ENCODE measurements around the gene HEATR5A.
"Not testable (repeated sequence)": the region's sequence is repeated elsewhere in the genome, so short reads cannot be mapped to it uniquely, and the experiment has no call there.

The HEATR5A gene

GRCh38 chr14:31278883-31279282 lies 141.5 kb downstream of the HEATR5A start:
- no peak for DNase-seq

- no peak for DNase-seq
Measured at GRCh38 chr14:31277085-31277484, 143.3 kb downstream of the HEATR5A start.

DNA sequence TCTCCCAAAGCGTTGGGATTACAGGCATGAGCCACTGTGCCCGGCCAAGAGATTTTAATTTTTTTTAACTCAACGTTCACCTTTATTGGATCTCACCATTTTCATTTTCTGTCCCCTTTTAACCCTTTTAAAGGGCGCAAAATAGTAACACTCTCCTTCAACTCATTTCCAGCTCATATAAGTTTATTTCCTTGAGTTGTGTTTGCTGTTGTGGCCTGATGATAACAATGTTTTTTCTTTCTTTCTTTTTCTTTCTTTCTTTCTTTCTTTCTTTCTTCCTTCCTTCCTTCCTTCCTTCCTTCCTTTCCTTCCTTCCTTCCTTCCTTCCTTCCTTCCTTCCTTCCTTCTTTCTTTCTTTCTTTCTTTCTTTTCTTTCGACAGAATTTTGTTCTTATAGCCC lies 143.9 kb downstream of the HEATR5A start:
- DNase-seq = not testable (repeated sequence)

GRCh38 chr14:31275731-31276130 lies 144.6 kb downstream of the HEATR5A start:
- no peak for DNase-seq

DNA sequence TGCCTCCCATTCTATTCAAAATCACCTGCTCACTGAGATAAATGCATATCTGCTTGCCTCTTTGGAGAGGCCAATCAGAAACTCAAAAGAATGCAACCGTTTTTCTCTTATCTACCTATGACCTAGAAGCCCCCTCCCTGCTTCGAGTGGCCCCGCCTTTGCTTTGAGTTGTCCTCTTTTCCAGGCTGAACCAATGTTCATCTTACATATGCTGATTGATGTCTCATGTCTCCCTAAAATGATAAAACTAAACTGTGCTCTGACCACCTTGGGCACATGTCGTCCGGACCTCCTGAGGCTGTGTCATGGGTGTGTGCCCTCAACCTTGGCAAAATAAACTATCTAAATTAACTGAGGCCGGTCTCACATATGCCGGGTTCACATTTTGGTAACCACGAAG lies 148.7 kb downstream of the HEATR5A start:
- DNase-seq = no peak

- DNase-seq = no peak
Measured at GRCh38 chr14:31270196-31270772, 150.1 kb downstream of the HEATR5A start.

GRCh38 chr14:31269634-31270195 lies 150.6 kb downstream of the HEATR5A start:
- DNase-seq = no peak

DNA sequence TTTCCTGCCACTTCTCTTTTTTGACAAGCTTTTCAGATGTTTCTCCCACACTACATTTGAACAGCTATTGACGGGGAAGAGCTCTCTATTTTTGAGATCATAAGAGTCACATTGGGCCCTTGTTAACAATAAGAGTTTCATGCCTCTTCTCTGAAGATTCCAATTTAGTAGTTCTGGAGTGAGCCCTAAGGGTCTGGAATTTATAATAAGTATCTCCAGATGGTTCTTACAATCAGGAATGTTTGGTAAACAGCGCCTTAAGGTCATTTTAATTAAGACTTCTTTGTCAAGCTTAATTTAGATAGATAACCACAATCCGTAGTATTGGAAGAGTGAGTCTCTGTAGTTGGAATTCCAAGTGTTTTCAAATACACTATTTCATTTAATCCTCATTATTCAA lies 152.1 kb downstream of the HEATR5A start:
- no peak for DNase-seq

DNA sequence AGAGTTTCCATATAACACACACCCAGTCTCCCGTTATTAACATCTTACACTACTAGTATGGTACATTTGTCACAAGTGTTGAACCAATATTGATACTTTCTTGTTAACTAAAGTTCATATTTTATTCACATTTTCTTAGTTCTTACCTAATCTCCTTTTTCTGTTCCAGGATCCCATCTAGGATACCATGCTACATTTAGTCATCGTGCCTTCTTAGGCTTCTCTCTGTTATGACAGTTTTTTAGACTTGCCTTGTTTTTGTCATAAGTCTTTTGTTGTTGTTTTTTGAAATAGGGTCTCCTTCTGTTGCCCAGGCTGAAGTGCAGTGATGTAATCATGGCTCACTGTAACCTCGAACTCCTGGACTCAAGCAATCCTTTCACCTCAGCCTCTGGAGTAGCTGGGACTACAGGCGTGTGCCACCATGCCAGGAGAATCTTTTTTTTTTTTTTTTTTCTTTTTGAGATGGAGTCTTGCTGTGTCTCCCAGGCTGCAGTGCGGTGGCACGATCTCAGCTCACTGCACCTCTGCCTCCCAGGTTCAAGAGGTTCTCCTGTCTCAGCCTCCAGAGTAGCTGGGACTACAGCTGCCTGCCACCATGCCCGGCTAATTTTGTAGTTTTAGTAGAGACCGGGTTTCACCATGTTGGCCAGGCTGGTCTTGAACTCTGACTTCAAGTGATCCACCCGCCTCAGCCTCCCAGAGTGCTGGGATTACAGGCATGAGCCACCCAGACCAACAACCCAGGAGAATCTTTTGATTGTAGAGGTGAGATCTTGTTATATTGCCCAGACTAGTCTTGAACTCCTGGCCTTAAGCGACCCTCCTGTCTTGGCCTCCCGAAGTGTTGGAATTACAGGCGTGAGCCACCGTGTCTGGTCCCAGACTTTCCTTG lies 153.7 kb downstream of the HEATR5A start:
- no peak for DNase-seq

GRCh38 chr14:31265701-31266398 lies 154.5 kb downstream of the HEATR5A start:
- no peak for DNase-seq

GRCh38 chr14:31263485-31264133 lies 156.7 kb downstream of the HEATR5A start:
- DNase-seq = no peak

GRCh38 chr14:31261859-31262731 lies 158.3 kb downstream of the HEATR5A start:
- no peak for DNase-seq

DNA sequence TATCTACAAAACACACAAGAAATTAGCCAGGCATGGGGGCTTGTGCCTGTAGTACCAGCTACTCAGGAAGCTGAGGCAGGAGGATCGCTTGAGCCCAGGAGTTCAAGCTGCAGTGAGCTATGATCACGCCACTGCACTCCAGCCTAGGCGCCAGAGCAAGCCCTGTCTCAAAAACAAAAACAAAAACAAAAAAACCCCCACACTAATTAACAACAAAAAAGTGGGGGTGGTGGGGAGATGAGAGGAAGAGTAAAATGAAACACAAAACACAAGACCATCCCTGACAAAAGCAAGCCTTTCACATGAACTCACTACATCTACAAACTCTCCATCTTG lies 158.9 kb downstream of the HEATR5A start:
- DNase-seq = no peak

DNA sequence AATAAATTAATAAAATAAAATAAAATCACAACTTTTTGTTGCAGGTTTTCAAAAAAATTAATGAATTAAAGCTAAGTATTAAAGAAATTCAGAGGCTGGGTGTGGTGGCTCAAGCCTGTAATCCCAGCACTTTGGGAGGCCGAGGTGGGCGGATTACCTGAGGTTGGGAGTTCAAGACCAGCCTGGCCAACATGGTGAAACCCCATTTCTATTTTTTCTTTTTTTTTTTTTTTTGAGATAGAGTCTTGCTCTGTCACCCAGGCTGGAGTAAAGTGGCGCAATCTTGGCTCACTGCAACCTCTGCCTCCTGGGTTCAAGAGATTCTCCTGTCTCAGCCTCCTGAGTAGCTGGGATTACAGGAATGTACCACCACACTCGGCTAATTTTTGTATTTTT lies 161.3 kb downstream of the HEATR5A start:
- not testable (repeated sequence) for DNase-seq

GRCh38 chr14:31258427-31259039 lies 161.8 kb downstream of the HEATR5A start:
- DNase-seq = no peak

- DNase-seq = not testable (repeated sequence)
Measured at GRCh38 chr14:31257554-31258426, 162.6 kb downstream of the HEATR5A start.

DNA sequence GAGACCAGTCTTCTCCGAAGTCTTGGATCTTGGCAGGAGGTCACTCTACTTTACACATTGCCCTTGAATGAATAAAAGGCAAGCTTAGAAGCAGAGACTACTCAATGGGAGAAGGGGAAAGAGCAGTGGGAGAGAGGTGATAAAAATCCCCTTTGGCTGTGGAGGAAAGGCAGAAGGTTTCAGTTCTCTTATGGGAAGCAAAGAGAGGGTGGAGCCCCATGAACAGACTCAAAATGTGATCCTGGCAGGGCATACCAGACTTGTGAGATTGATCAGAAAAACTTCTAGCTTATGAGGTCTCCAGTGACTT lies 163.2 kb downstream of the HEATR5A start:
- no peak for DNase-seq

DNA sequence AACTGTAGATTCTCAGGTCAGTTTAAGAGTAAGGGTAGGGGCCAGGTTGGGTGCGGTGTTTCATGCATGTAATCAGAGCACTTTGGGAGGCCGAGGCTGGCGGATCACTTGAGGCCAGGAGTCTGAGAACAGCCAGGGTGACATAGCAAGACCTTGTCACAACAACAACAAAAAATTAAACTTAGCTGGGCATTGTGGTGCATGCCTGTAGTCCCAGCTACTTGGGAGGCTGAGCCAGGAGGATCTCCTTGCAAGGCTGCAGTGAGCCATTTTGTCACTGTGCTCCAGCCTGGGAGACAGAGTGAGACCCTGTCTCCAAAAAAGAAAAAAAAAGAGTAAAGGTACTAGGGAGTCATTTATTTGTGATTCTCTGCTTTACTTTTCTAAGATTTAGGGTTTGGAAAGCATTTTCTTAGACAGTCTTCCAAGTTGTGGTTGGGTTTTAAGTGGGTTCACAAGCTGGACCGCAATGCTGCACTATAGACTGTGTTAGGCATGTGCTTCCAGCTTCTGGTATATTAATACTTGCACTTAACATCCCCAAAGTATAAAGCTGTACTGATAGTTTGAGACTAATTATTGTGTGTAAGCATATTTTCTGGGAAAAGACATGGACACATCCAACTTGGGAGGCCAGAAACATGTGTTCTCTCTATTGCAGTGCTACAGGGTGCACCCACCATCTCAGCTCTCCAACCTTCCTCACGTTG lies 163.7 kb downstream of the HEATR5A start:
- DNase-seq = no peak

GRCh38 chr14:31255918-31256317 lies 164.4 kb downstream of the HEATR5A start:
- not testable (repeated sequence) for DNase-seq

- no peak for DNase-seq
Measured at GRCh38 chr14:31255286-31255685, 165.1 kb downstream of the HEATR5A start.

Data from NCI-H187 treated with DMSO at 0.1 percent for 48 hours (cell line).